GM23248 (cell line): Measurements from ENCODE around the gene ASB3.

Experiments used
- EZH2 ChIP-seq: fragments of 200-600 bp; sonication (generic); IDR thresholded peaks from 2 replicates; pipeline ENCODE4 v1.6.1; 2018; ENCODE audit warnings: antibody characterized with exemption, mild to moderate bottlenecking; ENCODE audit not compliant: insufficient read depth, poor library complexity, severe bottlenecking
- EZH2phosphoT487 ChIP-seq: fragments of 200-600 bp; sonication (generic); IDR thresholded peaks from 2 replicates; pipeline ENCODE4 v1.6.1; 2018; ENCODE audit warnings: antibody characterized with exemption, moderate library complexity, mild to moderate bottlenecking, low read depth; ENCODE audit not compliant: insufficient read depth

GRCh38 chr2:53690876-53691275, 95.9 kb downstream of the ASB3 start:
- TF ChIP-seq EZH2 (no peak), EZH2phosphoT487 (no peak)
